Measurements from ENCODE around the gene ZNF76.

Gene ZNF76

DNA sequence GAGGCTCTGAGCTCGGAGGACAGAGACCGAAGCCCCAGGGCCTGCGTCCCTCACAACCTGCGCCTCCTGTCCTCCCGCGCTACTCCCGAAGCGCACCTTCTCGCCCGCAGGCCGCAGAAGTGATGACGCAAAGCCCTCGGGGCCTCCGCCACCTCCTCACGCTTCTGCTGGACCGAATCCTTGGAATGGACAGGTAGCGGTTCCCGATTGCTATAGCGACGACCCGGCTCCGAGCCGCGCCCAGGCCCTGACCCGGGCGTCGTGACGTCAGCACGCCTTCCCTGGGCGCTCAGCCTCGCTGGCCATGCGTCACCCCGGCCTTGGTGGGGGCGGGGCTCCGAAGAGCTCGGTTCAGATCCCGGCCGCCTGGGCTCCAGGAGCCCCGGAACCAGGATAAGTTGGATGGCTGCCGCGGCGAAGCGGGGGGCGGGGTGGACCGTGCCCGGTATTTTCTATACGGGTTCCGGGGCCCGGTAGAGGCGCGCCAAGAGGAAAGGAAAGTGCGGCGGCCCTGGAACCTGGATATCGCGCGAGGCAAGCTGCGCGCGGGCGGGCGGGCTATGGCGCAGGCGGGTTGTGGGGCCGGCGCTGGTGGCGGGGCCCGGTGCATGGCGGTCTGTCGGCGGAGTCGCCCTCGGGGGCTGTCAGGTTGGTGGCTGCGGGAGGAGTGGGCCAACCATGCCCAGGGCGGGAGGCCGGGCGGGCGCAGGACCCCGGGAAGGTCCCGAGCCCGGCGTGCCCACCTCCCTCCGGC, at the start of gene ZNF76:
Gene ZNF76, plus strand, starts transcription at position 542 of the 754 bp plus-strand sequence. CDS start 21,417 bp downstream, outside the sequence.
- DNase-seq (ENCODE audit: low spot score) = peak; percentile 94

DNA sequence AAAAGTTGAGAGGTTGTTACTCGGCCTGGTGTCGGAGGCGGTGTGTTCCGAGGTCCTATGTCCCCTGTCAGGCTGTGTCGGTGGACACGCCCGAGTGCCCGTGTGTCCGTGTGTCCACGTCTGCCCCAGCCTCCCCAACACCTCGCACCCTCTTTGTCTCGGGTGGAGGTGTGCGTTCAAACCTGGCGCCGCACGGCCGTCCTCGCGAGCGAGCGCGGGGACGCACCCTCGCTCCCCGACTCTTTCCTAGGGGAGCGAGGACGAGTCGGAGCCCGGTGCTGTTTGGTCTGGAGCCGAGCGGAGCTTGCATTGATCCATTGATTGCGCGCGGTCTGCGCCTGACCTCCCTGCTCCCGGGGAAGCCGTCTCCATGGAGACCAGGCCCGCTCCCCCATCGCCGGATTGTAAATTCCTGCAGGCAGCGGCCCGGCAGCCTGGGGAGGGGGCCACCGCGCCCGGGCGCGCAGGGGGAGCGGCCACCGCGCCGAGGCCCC, 46.2 kb upstream of the ZNF76 start:
- DNase-seq (ENCODE audit: low spot score) = no peak

DNA sequence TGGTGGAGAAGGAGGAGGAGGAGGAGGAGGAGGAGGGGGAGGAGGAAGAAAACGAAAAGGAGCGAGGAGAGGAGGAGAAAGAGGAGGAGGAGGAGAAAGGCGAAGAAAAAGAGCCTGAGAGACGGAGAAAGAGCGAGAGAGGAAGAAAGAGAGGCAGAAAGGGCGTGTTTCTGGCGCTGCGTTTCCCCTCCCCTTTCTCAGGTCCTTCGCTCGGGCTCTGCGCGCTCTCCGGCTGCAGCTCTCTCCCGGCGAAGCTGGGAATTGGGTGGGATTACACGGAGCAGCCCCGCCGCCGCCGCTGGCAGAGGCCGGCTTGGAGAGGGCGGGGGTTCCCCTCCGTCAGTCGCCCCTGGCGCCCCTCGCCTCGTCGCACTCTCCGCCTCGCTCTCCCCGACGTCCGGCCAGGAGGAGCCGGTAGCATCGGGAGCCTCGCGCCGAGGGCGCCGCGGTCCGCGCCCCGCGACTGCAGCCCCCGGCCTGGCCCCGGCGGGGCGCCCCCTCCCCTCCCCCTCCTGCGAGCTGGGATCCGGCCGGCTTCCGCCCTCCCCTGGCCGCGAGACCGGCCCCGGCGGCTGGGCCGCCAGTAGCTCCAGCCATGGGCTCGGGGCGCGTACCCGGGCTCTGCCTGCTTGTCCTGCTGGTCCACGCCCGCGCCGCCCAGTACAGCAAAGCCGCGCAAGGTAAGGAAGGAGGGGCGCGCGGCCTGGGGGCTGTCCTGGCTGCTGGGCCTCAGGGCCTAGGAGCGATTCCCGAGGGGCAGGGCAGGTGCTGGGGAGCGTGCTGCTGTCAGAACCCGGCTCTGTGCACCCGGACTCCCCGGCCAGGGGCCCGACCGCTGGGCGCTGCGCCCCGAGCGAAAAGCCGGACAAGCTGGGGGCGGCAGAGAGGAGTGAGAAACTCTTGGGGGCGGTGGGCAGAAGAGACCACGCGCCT, 45.4 kb upstream of the ZNF76 start, which contains the start of gene SCUBE3:
Gene SCUBE3, plus strand, starts transcription at position 133 of the 933 bp plus-strand sequence. Its CDS starts 463 bp downstream, at position 596.
- peak; percentile 14 for DNase-seq (ENCODE audit: low spot score)

GRCh38 chr6:35214869-35215664, 44.5 kb upstream of the ZNF76 start:
- DNase-seq (ENCODE audit: low spot score) = no peak

DNA sequence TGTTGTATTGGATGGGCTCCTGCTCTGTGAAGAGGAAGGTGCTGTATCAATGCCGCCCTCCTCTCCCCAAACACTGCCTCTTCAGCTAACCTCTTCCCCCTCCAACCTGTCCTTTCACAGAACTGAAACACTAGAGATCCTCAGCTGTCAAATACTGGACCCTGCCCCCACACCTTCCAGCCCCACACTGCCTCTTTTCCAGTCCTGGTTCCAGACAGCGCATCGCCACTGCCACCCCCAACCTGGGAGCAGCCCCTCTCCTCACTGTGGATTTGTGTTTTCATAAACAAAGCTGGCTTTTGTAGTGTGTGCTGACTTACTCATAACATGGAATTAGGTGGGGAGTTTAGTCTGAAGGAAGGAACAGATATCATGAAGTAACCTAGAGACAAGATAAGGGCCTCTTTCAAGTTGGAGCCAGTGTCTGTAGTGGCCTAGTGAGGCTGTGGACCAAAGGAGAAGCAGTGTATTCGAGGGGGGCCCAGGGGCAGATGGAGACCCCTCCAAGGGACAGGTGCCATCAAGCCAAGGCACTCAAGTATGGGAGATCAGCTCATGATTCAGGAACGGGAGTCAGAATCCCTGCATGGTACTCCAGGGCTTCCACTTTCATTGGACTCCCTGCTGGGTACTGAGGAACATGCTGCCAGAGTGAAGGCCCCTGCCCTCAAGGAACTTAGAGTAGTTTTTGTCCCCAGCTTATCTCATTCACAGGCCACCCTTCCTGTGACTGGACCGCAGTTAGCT, 43.7 kb upstream of the ZNF76 start:
- no peak for DNase-seq (ENCODE audit: low spot score)

GRCh38 chr6:35216412-35216732, 43.2 kb upstream of the ZNF76 start:
- no peak for DNase-seq (ENCODE audit: low spot score)

GRCh38 chr6:35216851-35217811, 42.4 kb upstream of the ZNF76 start:
- DNase-seq (ENCODE audit: low spot score) = no peak

- DNase-seq (ENCODE audit: low spot score) = no peak
These were observed 41.5 kb upstream of the ZNF76 start for GRCh38 chr6:35218021-35218420.

DNA sequence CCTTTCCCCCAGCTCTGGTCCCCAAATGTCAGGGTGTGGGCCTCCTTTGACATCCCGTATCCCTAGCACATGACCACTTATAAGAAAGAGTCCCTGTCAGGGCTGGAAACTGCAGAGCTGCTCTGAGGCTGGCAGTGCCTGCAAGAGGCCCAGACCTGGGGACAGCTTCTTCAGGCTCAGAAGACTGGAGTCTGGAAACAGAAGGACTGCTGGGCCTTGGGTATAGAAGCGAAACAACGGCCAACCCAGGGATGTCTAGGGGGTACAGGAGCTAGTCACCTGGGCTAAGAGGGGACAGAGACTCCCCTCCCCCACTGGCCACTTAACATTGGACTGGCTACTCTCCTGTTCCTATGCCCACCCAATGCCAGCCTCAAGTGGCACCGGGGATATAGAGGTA, 41.1 kb upstream of the ZNF76 start:
- no peak for DNase-seq (ENCODE audit: low spot score)

GRCh38 chr6:35219683-35220326, 39.7 kb upstream of the ZNF76 start:
- no peak for DNase-seq (ENCODE audit: low spot score)

- no peak for DNase-seq (ENCODE audit: low spot score)
These were observed 38.8 kb upstream of the ZNF76 start for GRCh38 chr6:35220711-35221110.

GRCh38 chr6:35223396-35223795, 36.1 kb upstream of the ZNF76 start:
- no peak for DNase-seq (ENCODE audit: low spot score)

DNA sequence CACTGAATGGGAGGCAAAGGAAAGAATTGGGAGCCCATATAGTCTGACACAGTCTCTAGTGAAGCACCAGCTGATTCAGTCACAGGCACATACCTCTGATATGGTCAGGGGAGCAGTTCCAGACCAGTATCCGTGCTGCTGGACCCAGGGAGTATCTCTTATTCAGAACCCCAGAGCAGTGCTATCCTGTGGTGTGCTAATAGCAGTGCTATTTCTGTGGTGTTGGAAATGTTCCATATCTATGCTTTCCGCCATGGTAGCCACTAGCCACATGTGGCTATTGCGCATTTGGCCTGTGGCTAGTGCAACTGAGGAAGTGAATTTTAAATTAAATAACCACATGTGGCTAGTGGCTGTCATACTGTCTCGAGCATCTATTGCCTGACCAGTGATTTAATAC, 34.8 kb upstream of the ZNF76 start:
- DNase-seq (ENCODE audit: low spot score) = no peak

DNA sequence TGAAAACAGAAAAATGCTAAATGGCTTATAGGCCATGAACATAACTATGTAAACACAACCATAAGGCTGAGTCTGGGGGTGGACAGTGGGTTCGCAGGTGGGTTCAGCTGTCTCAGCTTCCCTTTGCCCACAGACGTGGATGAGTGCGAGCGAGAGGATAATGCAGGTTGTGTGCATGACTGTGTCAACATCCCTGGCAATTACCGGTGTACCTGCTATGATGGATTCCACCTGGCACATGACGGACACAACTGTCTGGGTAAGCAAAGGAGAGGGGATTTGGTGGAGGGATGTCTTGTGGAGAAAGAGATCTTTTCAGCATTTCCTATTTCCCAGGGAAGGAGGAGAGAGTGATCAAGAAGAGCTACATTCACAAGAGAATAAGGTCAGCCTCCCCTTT, 31.1 kb upstream of the ZNF76 start:
- no peak for DNase-seq (ENCODE audit: low spot score)

- no peak for DNase-seq (ENCODE audit: low spot score)
These were observed 30.2 kb upstream of the ZNF76 start for GRCh38 chr6:35229304-35229703.

- DNase-seq (ENCODE audit: low spot score) = no peak
These were observed 29.0 kb upstream of the ZNF76 start for GRCh38 chr6:35230498-35230897.

DNA sequence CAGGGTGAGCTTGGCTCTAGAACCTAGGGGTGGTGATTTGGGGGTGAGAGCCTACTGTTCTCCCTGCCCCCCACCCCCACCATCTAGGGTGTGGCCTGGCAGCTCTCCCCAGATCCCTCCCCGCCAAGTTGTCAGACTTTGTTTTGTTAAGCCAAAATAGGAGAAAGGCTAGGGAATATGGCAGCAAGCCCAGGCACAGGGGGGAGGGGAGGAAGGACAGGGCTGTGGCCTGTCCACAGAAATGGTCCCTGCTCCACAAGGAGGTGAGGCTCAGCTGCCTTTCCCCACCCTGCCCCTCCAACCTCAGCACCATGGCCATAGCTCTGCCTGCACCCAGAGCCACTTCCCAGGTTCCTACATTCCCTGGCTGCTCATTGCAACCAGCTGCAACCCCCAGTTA, 28.6 kb upstream of the ZNF76 start:
- DNase-seq (ENCODE audit: low spot score) = no peak

DNA sequence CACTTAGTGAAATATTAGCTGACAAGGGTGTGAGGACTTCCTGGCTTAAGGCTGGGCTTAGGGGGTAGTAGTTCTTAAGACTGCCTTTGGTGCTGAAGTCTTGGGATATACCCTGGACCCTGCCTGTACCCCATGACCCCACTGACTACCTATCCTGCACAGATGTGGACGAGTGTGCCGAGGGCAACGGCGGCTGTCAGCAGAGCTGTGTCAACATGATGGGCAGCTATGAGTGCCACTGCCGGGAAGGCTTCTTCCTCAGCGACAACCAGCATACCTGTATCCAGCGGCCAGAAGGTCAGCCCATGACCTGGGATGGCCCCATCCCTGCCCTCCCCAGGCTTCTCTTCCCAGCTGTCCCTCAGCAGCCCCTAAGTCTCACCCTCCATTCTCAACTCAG, 28.0 kb upstream of the ZNF76 start:
- DNase-seq (ENCODE audit: low spot score) = no peak

DNA sequence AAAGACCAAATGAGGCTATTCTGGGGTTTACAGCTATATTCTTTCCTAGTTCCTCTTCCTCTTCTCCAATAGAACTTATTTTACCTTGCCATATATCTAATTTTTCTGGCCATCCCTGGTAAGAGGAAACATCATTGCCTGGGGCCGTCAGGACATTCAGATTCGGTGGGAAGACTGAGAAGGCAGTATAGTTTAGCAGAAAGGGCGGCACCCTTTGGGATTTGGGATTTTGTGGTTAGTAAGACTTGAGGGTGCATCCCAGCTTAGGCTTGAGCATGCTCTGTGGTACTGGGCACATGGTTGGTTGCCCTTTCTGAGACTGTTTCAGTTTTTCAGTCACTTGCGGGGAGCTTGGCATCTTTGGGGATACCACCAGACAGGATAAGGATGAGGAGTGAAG, 24.6 kb upstream of the ZNF76 start:
- DNase-seq (ENCODE audit: low spot score) = no peak

- no peak for DNase-seq (ENCODE audit: low spot score)
These were observed 23.3 kb upstream of the ZNF76 start for GRCh38 chr6:35236223-35236622.

All from activated CD4-positive, alpha-beta T cell treated with anti-CD3 and anti-CD28 coated beads, Interleukin-2, Interleukin-4, amounts not matched to agents 100 ng/mL and 50 ng/mL, durations not matched to agents 16 hours and 8 hours (primary cell).